Measurements from ENCODE around the gene RTL5. TPM values are rescaled to one million over a fixed set of nuclear protein-coding genes. Genes with fewer than 3 reads are reported as not detected.

The RTL5 gene
- total RNA-seq, 1 donor from 2014 or later: 19.5 TPM

- TF ChIP-seq CTCF (IDR thresholded peaks at IDR 0.05): no peak
- Mint-ChIP-seq H3K9me3 (ENCODE audit: unreplicated experiment) (no peaks in the 10 kb centered on the region), H3K36me3 (ENCODE audit: unreplicated experiment) (no peaks in the 10 kb centered on the region), H3K4me1 (ENCODE audit: unreplicated experiment) (peaks cover 33% of the 10 kb centered on the region), H3K27ac (ENCODE audit: unreplicated experiment) (no peak overlapping the region), H3K27me3 (ENCODE audit: unreplicated experiment) (no peaks in the 10 kb centered on the region), H3K4me3 (ENCODE audit: unreplicated experiment) (peak overlapping the region; percentile 20)
- DNase-seq (ENCODE audit: extremely low spot score, unreplicated experiment): no peak
These were observed 2.1 kb downstream of the RTL5 start for GRCh38 chrX:72129661-72130060.

- peaks cover 39% of the 10 kb centered on the region for H3K4me1 Mint-ChIP-seq (ENCODE audit: unreplicated experiment)
- no peaks in the 10 kb centered on the region for H3K36me3 Mint-ChIP-seq (ENCODE audit: unreplicated experiment)
- no peak overlapping the region for H3K4me3 Mint-ChIP-seq (ENCODE audit: unreplicated experiment)
- peak; percentile 41 for TF ChIP-seq CTCF (IDR thresholded peaks at IDR 0.05)
- H3K9me3 Mint-ChIP-seq (ENCODE audit: unreplicated experiment): no peaks in the 10 kb centered on the region
- no peak for DNase-seq (ENCODE audit: extremely low spot score, unreplicated experiment)
- H3K27ac Mint-ChIP-seq (ENCODE audit: unreplicated experiment): no peak overlapping the region
- H3K27me3 Mint-ChIP-seq (ENCODE audit: unreplicated experiment): no peaks in the 10 kb centered on the region
These were observed 2.8 kb downstream of the RTL5 start for GRCh38 chrX:72128881-72129280.

- no peaks in the 10 kb centered on the region for H3K27me3 Mint-ChIP-seq (ENCODE audit: unreplicated experiment)
- H3K9me3 Mint-ChIP-seq (ENCODE audit: unreplicated experiment): peaks cover under 1% of the 10 kb centered on the region
- TF ChIP-seq CTCF (IDR thresholded peaks at IDR 0.05): no peak
- no peak overlapping the region for H3K4me3 Mint-ChIP-seq (ENCODE audit: unreplicated experiment)
- no peak overlapping the region for H3K27ac Mint-ChIP-seq (ENCODE audit: unreplicated experiment)
- no peak for DNase-seq (ENCODE audit: extremely low spot score, unreplicated experiment)
- peaks cover 45% of the 10 kb centered on the region for H3K4me1 Mint-ChIP-seq (ENCODE audit: unreplicated experiment)
- no peaks in the 10 kb centered on the region for H3K36me3 Mint-ChIP-seq (ENCODE audit: unreplicated experiment)
These were observed 3.4 kb downstream of the RTL5 start for GRCh38 chrX:72128183-72128834.

- no peak overlapping the region for H3K27ac Mint-ChIP-seq (ENCODE audit: unreplicated experiment)
- H3K36me3 Mint-ChIP-seq (ENCODE audit: unreplicated experiment): no peaks in the 10 kb centered on the region
- TF ChIP-seq CTCF (IDR thresholded peaks at IDR 0.05): no peak
- no peak overlapping the region for H3K4me3 Mint-ChIP-seq (ENCODE audit: unreplicated experiment)
- peaks cover 6% of the 10 kb centered on the region for H3K9me3 Mint-ChIP-seq (ENCODE audit: unreplicated experiment)
- no peak for DNase-seq (ENCODE audit: extremely low spot score, unreplicated experiment)
- peaks cover 53% of the 10 kb centered on the region for H3K4me1 Mint-ChIP-seq (ENCODE audit: unreplicated experiment)
- H3K27me3 Mint-ChIP-seq (ENCODE audit: unreplicated experiment): no peaks in the 10 kb centered on the region
These were observed 4.4 kb downstream of the RTL5 start for GRCh38 chrX:72127332-72127731.

- H3K9me3 Mint-ChIP-seq (ENCODE audit: unreplicated experiment): peaks cover 6% of the 10 kb centered on the region
- peaks cover 53% of the 10 kb centered on the region for H3K4me1 Mint-ChIP-seq (ENCODE audit: unreplicated experiment)
- H3K27ac Mint-ChIP-seq (ENCODE audit: unreplicated experiment): peak overlapping the region; percentile 86
- H3K36me3 Mint-ChIP-seq (ENCODE audit: unreplicated experiment): no peaks in the 10 kb centered on the region
- H3K4me3 Mint-ChIP-seq (ENCODE audit: unreplicated experiment): no peak overlapping the region
- peak; percentile 95 for DNase-seq (ENCODE audit: extremely low spot score, unreplicated experiment)
- peak; percentile 83 for TF ChIP-seq CTCF (IDR thresholded peaks at IDR 0.05)
- no peaks in the 10 kb centered on the region for H3K27me3 Mint-ChIP-seq (ENCODE audit: unreplicated experiment)
These were observed 5.1 kb downstream of the RTL5 start for GRCh38 chrX:72126539-72127140.
